GM19193 (cell line): ENCODE measurements around the gene CHCHD3.

Source experiments
- POLR2A ChIP-seq: IDR thresholded peaks from 4 replicates; pipeline ENCODE4 v1.6.1; 2011; ENCODE audit not compliant: insufficient read depth, insufficient read length; ENCODE audit errors: extremely low read depth

Gene CHCHD3

DNA sequence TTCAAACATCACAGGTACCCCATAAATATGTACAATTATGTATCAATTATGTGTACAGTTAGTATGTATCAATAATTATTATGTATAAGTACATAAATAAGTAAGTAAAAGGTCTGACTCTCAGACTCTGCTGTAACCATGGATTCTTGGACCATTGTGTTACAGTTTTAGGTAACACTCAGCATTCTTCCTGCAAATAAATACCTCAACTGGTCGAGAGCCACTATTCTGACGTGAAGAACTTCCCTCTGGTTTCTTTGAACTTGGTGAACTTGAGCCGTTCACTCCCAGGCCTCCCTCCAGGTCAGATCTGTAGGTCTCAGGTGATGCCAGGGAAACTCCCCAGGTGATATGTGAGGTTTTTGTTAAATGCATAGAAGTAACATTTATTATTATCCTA lies 313.8 kb downstream of the CHCHD3 start:
- no peak for TF ChIP-seq POLR2A

DNA sequence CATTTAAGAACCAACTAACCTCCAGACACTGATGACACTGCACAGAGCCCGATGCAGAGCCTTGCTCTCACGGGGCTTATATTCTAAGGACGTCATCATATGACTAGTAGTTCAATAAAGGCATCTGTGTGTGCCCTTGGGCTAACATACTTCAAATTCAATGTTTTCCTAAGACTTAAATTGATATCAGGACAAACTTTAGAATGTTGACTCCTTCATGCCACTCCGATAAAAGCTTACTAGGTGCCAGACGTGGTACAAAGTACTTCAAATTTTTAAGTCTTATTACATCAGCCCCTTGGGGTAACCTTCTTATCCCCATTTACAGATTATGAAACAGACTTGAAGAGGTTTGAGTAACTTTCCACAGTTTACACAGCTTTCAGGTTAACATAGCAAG lies 314.5 kb downstream of the CHCHD3 start:
- no peak for TF ChIP-seq POLR2A

DNA sequence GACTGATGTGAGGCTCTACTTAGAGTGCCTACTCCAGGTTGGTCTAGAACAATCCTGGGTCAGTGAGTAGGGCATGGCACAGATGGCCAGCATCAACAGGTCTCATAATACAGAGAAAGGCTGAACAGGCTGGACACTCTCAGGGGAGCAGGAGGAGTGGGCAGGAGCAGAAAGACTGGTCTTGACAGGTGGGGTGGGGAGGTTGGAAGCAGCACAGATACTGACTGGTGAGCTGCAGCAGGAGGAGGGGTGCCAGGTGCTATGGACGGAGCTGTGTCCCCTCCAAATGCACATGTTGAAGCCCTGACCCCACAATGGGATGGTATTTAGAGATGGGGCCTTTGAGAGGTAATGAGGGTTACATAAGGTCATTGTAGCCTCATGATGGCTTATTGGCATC lies 315.2 kb downstream of the CHCHD3 start:
- TF ChIP-seq POLR2A = no peak

DNA sequence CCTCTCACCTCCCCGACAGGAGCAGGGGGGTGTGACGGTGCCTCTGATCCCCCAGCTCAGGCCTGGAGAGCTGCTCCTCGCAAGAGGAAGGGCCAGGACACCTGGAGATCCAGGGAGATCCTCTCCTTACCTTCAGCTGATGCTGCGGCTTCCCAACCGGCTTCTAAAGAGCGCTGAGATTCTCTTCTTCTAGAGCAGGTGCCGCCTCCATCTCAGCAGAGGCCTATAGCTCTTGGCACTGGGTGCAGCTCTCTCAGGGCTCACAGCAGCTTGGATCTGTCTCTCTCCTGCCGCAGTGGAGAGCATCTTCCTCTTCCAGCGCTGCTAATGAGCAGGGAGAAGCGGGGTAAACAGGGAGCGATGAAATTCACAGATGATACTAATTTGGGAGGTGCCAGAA lies 316.0 kb downstream of the CHCHD3 start:
- TF ChIP-seq POLR2A = no peak

DNA sequence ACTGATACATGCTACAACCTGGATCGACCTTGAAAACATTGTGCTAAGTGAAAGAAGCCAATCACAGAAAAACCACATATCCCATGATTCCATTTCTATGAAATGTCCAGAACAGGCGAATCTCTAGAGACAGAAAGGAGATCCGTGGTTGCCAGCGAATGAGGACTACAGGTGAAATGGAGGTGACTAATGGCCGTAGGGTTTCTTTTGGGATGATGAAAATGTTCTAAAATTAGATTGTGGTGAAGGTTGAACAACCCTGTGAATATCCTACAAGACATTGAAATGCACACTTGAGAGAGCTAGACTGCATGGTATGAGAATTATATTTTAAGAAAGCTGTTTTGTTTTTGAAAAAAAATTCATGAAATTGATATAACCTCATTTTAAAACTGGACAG lies 317.1 kb downstream of the CHCHD3 start:
- no peak for TF ChIP-seq POLR2A

DNA sequence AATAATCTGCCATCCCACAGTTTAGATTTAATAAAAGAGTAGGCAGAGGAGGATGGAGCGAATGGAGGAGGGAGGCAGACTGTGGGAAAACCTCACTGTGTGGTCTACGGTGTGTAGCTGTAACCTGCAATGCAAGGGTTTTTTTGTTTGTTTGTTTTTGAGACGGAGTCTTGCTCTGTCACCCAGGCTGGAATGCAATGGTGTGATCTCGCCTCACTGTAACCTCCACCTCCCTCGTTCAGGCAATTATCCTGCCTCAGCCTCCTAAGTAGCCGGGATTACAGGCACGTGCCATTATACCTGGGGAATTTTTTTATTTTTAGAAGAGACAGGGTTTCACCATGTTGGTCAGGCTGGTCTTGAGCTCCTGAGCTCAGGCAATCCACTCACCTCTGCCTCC lies 321.0 kb downstream of the CHCHD3 start:
- no peak for TF ChIP-seq POLR2A

DNA sequence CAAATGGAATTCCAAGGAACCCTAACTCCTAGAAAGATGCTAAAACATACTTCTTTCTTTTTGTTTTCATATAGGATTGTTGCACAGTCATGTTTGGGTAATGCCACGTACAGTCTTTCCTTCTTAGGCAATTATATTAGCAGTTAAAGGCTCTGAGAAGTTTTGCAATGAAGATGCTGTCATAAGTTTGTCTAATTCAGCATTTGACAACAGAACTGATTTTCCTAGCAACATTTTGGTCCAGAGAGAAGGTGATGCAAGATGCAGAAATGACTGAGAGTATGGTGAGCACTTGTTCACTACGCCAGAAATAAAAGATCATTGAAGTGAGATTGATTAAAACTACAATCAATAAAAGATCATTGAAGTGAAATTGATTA lies 321.7 kb downstream of the CHCHD3 start:
- no peak for TF ChIP-seq POLR2A

DNA sequence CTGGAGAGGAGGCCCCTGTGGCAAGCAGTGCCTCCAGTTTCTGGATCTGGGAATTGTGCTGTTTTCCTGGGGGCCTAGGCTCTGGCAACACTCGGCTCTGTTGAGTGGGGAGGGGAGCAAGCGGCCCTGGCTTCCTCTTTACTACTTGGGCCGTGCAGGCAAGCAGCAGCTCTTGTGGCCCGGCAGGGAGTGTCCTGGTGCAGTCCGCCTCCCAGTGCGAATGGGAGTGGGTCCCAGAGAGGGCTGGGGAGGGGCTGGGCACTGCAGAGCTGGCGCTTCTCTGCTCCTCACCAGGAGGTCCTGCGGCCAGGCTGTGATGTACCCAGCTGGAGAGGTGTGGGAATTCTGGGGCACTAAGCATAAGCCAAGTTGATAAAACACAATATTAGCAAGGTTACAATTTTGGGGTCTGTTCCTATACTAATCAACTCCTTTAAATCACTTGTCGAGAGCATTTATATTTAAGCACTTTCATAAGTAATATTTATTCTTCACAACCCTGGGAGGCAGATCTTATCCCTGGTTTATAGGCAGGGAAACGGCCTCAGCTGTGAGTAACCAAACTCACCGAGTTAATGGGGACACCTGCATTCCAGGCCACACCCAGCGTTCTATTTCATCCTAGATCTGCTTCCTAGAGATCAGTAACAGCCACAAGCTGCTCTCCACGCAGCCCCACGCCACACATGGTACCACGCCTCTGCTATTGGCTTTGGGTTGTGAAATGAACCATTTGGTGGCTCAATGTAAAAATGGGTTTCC lies 322.2 kb downstream of the CHCHD3 start:
- TF ChIP-seq POLR2A = no peak

DNA sequence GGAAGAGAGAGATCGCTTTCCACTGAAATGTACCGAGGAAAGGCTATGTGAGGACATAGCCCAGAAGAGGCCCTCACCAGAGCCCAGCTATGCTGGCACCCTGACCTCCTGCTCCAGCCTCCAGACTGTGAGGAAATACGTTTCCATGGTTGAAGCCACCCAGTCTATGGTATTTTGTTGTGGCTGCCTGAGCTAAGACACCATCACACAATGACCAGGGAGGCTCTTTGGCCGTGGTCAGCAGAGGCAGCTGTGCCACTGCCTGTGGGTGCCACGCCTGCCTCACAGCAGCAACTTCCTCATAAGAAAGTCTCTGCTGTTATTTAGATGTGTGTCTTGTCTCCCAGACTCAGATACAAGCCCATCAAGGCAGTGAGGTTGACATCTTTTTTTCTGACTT lies 322.9 kb downstream of the CHCHD3 start:
- TF ChIP-seq POLR2A = no peak

DNA sequence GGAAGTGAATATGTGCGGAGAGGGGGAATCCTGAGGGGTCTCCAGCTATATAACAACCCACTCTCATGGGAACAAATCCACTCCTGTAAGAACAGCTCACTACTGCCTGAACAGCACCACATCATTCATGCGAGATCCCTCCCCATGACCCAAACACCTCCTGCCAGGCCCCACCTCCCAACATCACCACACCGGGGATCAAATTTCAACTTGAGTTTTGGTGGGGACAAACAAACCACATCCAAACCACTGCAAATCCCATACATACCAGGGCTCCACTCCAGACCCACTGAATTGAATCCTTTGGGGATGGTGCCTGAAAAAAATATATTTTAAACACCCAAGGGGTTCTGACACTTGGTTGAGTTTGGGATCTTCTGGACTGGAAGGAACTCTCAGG lies 324.1 kb downstream of the CHCHD3 start:
- no peak for TF ChIP-seq POLR2A

DNA sequence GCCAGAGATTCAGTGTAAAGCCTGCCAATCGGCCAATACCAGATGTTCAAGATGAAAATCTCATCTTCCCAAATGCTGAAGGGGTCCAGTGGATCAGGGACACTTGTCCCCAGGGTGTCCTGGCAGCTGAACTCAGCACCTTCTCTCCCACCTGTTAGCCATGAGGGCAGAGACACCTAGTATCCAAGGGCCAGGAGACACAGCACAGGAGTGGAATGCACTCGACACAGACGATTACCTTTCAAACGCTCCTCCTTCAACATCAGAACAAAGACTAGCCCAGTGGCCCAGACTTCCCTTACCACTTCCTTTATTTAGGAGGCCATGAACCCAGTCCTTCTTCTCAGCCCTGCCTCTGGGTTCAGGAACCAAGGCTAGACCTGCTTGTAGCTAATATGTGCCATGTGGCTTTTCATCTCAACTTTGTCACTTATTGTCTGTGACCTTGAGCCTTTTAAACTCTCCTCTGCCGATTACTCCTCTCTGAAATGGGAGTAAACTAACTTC lies 325.4 kb downstream of the CHCHD3 start:
- TF ChIP-seq POLR2A = no peak

DNA sequence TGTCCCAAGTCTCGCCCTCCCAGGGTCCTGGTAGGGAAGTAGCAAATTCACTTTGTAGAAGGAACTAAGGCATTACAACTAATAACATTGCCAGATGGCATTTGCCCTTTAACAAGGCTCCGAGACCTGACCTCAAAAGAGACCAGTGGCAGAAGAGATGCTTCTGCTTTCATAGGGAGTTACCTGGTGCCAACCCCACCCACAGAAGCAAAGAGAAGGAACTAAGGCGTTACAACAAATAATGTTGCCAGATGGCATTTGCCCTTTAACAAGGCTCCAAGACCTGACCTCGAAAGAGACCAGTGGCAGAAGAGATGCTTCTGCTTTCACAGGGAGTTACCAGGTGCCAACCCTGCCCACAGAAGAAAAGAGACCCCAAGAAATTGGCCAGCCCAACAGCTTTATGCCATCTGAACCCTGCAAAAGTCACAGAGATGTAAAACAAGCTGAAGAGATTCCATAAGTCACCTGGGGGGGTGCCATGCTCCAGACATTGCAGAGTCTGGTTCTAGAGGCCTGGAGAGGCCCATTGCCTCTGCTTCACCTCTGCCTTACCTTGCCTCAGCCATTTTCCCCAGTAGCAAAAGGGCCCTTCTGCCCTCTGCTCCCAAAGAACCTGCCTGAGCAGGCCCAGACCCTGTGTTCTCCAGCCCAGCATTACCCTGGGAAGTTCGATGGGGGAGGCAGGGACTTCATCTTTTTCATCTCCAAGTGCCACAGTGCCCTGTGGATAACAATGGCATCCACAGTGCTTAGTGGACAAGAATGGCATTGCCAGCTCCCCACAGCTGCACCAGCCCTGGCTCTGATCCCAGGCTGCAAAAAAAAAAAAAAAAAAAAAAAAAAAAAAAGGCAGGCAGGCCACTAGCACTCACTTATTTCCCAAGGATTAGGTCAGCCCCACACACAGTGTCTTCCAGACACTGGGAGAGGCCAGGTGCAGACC lies 326.1 kb downstream of the CHCHD3 start:
- no peak for TF ChIP-seq POLR2A

DNA sequence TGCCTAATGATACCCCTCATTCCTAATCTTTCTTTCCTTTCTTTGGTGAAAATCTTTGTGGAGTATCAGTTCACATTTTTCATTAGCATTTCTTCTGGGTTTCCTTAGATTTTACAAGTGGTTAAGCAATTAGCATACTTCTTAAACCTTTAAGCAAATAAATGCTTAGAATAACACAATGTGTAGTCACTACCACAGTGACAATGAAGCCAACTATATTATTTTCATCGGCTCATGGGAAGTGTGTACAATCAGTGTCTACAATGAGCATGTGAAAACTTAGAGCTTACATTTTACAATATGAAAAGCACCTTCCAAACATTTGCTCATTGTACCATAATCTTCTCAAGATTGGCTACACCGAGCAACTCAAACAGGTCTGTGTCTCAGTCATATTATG lies 329.5 kb downstream of the CHCHD3 start:
- no peak for TF ChIP-seq POLR2A

DNA sequence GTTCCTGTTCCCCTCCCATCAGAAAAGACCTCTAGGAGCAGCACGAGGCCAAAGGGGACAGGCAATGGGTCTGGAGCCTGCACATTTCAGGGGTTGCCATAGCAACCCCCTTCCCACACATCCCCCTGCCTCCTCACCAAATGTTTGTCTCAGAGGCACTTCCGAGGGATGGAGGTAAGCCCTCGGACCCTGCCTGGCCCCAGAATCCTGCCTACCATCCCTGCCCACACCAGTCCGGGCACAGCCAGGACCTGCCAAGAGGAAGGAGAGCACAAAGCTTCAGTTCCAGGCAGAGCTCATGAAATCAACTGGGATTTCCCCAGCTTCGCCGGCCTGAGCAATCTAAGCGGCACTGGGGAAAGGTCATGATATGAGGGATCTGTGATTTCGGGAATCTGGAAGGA lies 330.6 kb downstream of the CHCHD3 start:
- no peak for TF ChIP-seq POLR2A

DNA sequence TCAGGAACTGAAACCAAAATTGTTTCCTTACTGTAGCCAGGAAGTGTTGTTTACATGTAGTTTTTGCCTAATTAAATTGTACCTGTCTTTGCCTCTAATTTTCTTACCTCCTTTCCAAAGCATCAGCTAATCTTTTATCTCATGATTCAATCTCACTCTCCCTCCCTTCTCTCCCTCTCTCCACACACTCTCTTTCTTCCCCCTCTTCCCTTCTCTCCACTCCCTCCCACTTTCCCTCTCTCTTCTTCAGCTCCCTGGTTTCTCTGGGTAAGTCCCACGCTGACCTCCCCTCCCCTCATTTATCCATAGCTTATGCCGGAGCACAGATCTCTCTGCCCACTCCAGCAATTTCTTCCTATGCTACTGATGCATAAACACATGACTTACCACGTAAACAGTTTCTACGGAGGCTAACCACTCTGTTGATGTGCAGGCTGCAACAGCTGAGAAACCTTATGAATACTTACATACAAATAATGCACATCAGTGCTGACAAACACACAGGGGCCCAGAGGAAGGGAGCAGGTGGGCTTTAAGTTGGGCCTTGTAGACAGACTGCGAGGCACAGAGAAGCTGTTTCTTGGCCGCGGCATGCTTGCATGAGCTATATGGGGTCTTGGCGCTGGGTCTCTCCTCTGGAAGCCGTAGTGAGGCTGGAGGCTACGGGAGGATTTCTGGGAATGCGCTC lies 331.2 kb downstream of the CHCHD3 start:
- no peak for TF ChIP-seq POLR2A
